H9 (cell line): ENCODE measurements around the gene ZDHHC1. TPM values are rescaled to one million over a fixed set of nuclear protein-coding genes. Genes with fewer than 3 reads are reported as not detected.

Experiments used
- DNase-seq: peaks from one replicate; pipeline ENCODE4 v3.0.0-alpha.2; 2017
- H2AFZ ChIP-seq: one replicate; pipeline ENCODE4 v1.6.1; 2013; ENCODE audit warnings: mild to moderate bottlenecking, low read length, control low read depth, moderate library complexity
- H2AK5ac ChIP-seq: 2 replicates; pipeline ENCODE4 v1.6.1; 2013; ENCODE audit warnings: low read length, control low read depth, mixed read lengths; ENCODE audit not compliant: insufficient read length
- H2BK120ac ChIP-seq: one replicate; pipeline ENCODE4 v1.6.1; 2013; ENCODE audit warnings: low read depth, mild to moderate bottlenecking, low read length, control low read depth, inconsistent platforms; ENCODE audit not compliant: poor library complexity, severe bottlenecking
- H2BK12ac ChIP-seq: 2 replicates; pipeline ENCODE4 v1.6.1; 2013; ENCODE audit warnings: low read length, control low read depth, mixed read lengths, low read depth; ENCODE audit not compliant: insufficient read length
- H2BK15ac ChIP-seq: 2 replicates; pipeline ENCODE4 v1.6.1; 2013; ENCODE audit warnings: low read depth, low read length, control low read depth
- H2BK20ac ChIP-seq: one replicate; pipeline ENCODE4 v1.6.1; 2013; ENCODE audit warnings: low read depth, mild to moderate bottlenecking, low read length, control low read depth, inconsistent platforms; ENCODE audit not compliant: poor library complexity, severe bottlenecking
- H2BK5ac ChIP-seq: 2 replicates; pipeline ENCODE4 v1.6.1; 2013; ENCODE audit warnings: low read length, control low read depth, mixed read lengths; ENCODE audit not compliant: insufficient read length
- H3K14ac ChIP-seq: 2 replicates; pipeline ENCODE4 v1.6.1; 2013; ENCODE audit warnings: low read length, control low read depth; ENCODE audit not compliant: insufficient read depth
- H3K18ac ChIP-seq: 2 replicates; pipeline ENCODE4 v1.6.1; 2013; ENCODE audit warnings: low read depth, mild to moderate bottlenecking, mixed read lengths, low read length, control low read depth; ENCODE audit not compliant: insufficient read length
- H3K23ac ChIP-seq: 2 replicates; pipeline ENCODE4 v1.6.1; 2013; ENCODE audit warnings: low read length, control low read depth, mixed read lengths, low read depth; ENCODE audit not compliant: insufficient read length
- H3K23me2 ChIP-seq: 2 replicates; pipeline ENCODE4 v1.6.1; 2013; ENCODE audit warnings: low read depth, mild to moderate bottlenecking, mixed read lengths, low read length, control low read depth; ENCODE audit not compliant: insufficient read length, poor library complexity, severe bottlenecking
- H3K27ac ChIP-seq: 2 replicates; pipeline ENCODE4 v1.5.1; 2013; ENCODE audit warnings: low read length, control low read depth, mixed read lengths, low read depth; ENCODE audit not compliant: insufficient read length
- H3K27me3 ChIP-seq: 2 replicates; pipeline ENCODE4 v1.6.1; 2013; ENCODE audit warnings: low read length, control low read depth, inconsistent platforms; ENCODE audit not compliant: insufficient read depth
- H3K4ac ChIP-seq: 2 replicates; pipeline ENCODE4 v1.6.1; 2013; ENCODE audit warnings: low read depth, mild to moderate bottlenecking, control low read depth, inconsistent platforms, low read length, moderate library complexity
- H3K4me1 ChIP-seq: 2 replicates; pipeline ENCODE4 v1.6.1; 2013; ENCODE audit warnings: low read length, control low read depth, inconsistent platforms; ENCODE audit not compliant: insufficient read depth
- H3K4me2 ChIP-seq: 2 replicates; pipeline ENCODE4 v1.6.1; 2013; ENCODE audit warnings: low read length, control low read depth, mixed read lengths; ENCODE audit not compliant: insufficient read length, insufficient read depth
- H3K56ac ChIP-seq: 2 replicates; pipeline ENCODE4 v1.6.1; 2013; ENCODE audit warnings: low read depth, mild to moderate bottlenecking, mixed read lengths, low read length, control low read depth; ENCODE audit not compliant: insufficient read length
- H3K79me1 ChIP-seq: 2 replicates; pipeline ENCODE4 v1.6.1; 2013; ENCODE audit warnings: low read depth, mild to moderate bottlenecking, moderate library complexity, low read length, control low read depth, inconsistent platforms; ENCODE audit not compliant: insufficient read depth, poor library complexity, severe bottlenecking
- H3K79me2 ChIP-seq: 2 replicates; pipeline ENCODE4 v1.6.1; 2013; ENCODE audit warnings: low read length, control low read depth, inconsistent platforms; ENCODE audit not compliant: insufficient read depth
- H3K9ac ChIP-seq: 2 replicates; pipeline ENCODE4 v1.6.1; 2013; ENCODE audit warnings: low read length, control low read depth, mixed read lengths; ENCODE audit not compliant: insufficient read length; ENCODE audit errors: extremely low read depth
- H3K9me3 ChIP-seq: one replicate; pipeline ENCODE4 v1.6.1; 2013; ENCODE audit warnings: low read depth, low read length, inconsistent platforms; ENCODE audit not compliant: control insufficient read depth
- H3T11ph ChIP-seq: one replicate; pipeline ENCODE4 v1.6.1; 2013; ENCODE audit warnings: mild to moderate bottlenecking, low read length, control low read depth, inconsistent platforms
- H4K20me1 ChIP-seq: one replicate; pipeline ENCODE4 v1.6.1; 2013; ENCODE audit not compliant: control insufficient read depth, insufficient read length, insufficient read depth
- H4K5ac ChIP-seq: 2 replicates; pipeline ENCODE4 v1.6.1; 2013; ENCODE audit warnings: low read depth, mild to moderate bottlenecking, mixed read lengths, low read length, control low read depth; ENCODE audit not compliant: insufficient read length
- H4K8ac ChIP-seq: replicated peaks from 2 replicates; pipeline ENCODE4 v1.6.1; 2013; ENCODE audit warnings: low read length, control low read depth, mixed read lengths, low read depth; ENCODE audit not compliant: insufficient read length
- H4K91ac ChIP-seq: 2 replicates; pipeline ENCODE4 v1.6.1; 2013; ENCODE audit warnings: low read depth, mild to moderate bottlenecking, moderate library complexity, mixed read lengths, low read length, control low read depth; ENCODE audit not compliant: insufficient read length
- H3K27ac Mint-ChIP-seq, 3 experiments: 2 replicates in 2 of 3; 3 replicates in 1 of 3; pipeline ENCODE4 v1.8.0; 2020 to 2021; ENCODE audit warnings: mixed read lengths in 3 of 3, mild to moderate bottlenecking in 1 of 3, moderate library complexity in 1 of 3
- H3K27me3 Mint-ChIP-seq: 2 replicates; pipeline ENCODE4 v1.8.0; 2021; ENCODE audit warnings: low read depth, mild to moderate bottlenecking, moderate library complexity, mixed read lengths
- H3K36me3 Mint-ChIP-seq, 3 experiments: 2 replicates in 2 of 3; 3 replicates in 1 of 3; pipeline ENCODE4 v1.8.0; 2020 to 2021; ENCODE audit warnings: low read depth in 3 of 3, mixed read lengths in 3 of 3; ENCODE audit not compliant: insufficient read depth in 1 of 3
- H3K4me1 Mint-ChIP-seq, 2 experiments: 2 replicates each; pipeline ENCODE4 v1.8.0; 2020; ENCODE audit warnings: mixed read lengths in 2 of 2
- H3K4me3 Mint-ChIP-seq, 2 experiments: 2 replicates in 1 of 2; 3 replicates in 1 of 2; pipeline ENCODE4 v1.8.0; 2020 to 2021; ENCODE audit warnings: mild to moderate bottlenecking in 2 of 2, mixed read lengths in 2 of 2, moderate library complexity in 1 of 2
- H3K9me3 Mint-ChIP-seq, 2 experiments: 2 replicates in 1 of 2; 3 replicates in 1 of 2; pipeline ENCODE4 v1.8.0; 2020; ENCODE audit warnings: mild to moderate bottlenecking in 2 of 2, mixed read lengths in 2 of 2, moderate library complexity in 1 of 2
- CTCF ChIP-seq: fragments of 200-600 bp; sonication (generic); conservative IDR thresholded peaks from 3 replicates; pipeline ENCODE4 v1.8.0; 2021; ENCODE audit warnings: antibody characterized with exemption, mild to moderate bottlenecking
- WGBS: extraction: QIAGEN DNeasy Blood & Tissue Kit; methylation state at CpG from one replicate; pipeline ENCODE4 v1.1.7; 2013; ENCODE audit warnings: missing lambda C conversion rate, low lambda C conversion rate, mixed read lengths; ENCODE audit not compliant: insufficient read length; ENCODE audit errors: extremely low coverage; 5-methylcytosine and 5-hydroxymethylcytosine counted together
- total RNA-seq: library from RNA; stranded (reverse); gene quantifications from 2 replicates; pipeline ENCODE4 v1.2.1, GENCODE V29; 2021

ZDHHC1 gene
- total RNA-seq, 1 experiment from 2014 or later = 3.7 TPM

- Histone ChIP-seq H3K4ac (no peak overlapping the region), H3K9ac (no peak overlapping the region), H3K4me2 (no peak overlapping the region), H3K23me2 (no peaks in the 10 kb centered on the region), H3K27me3 (peaks cover 1% of the 10 kb centered on the region; the same call in 1 of the 2 replicates), H2BK12ac (no peak overlapping the region), H2BK15ac (no peak overlapping the region), H3K9me3 (no peaks in the 10 kb centered on the region), H4K8ac (no peak overlapping the region), H3K23ac (no peak overlapping the region), H2BK20ac (no peak overlapping the region), H3K14ac (no peak overlapping the region), H4K91ac (no peak overlapping the region), H3K79me2 (no peaks in the 10 kb centered on the region), H4K20me1 (no peaks in the 10 kb centered on the region), H3K56ac (no peak overlapping the region), H2AFZ (no peak overlapping the region), H2AK5ac (no peak overlapping the region), H3K18ac (no peak overlapping the region), H3T11ph (no peak overlapping the region), H3K27ac (no peak overlapping the region), H2BK5ac (no peak overlapping the region), H3K4me1 (peaks cover 4% of the 10 kb centered on the region; the same call in 1 of the 2 replicates), H4K5ac (no peak overlapping the region), H2BK120ac (no peak overlapping the region), H3K79me1 (no peaks in the 10 kb centered on the region)
- H3K27ac Mint-ChIP-seq = peak overlapping the region in 2 of 3 experiments; percentile 14 to 93; a peak in 2 of 7 replicates
- peaks cover 59% of the 10 kb centered on the region for H3K27me3 Mint-ChIP-seq
- no peak for DNase-seq
- TF ChIP-seq CTCF = no peak
- H3K4me1 Mint-ChIP-seq = peaks cover 19 to 27% of the 10 kb centered on the region in 2 experiments
- no peaks in the 10 kb centered on the region for H3K9me3 Mint-ChIP-seq
- no peak overlapping the region for H3K4me3 Mint-ChIP-seq
- WGBS = no CpG with 5 or more reads among the region's 8 CpGs
- H3K36me3 Mint-ChIP-seq = no peaks in the 10 kb centered on the region
Observed at GRCh38 chr16:67387479-67388079, 28.7 kb downstream of the ZDHHC1 start.
